HS-5 (cell line): ENCODE measurements around the gene APOC3.
"Not testable (repeated sequence)": the region's sequence is repeated elsewhere in the genome, so short reads cannot be mapped to it uniquely, and the experiment has no call there.

Source experiments
- DNase-seq: peaks from one replicate; pipeline ENCODE4 v3.0.0-alpha.2; 2012; ENCODE audit warnings: low read depth

APOC3 gene

GRCh38 chr11:116831790-116832349 lies 2.2 kb downstream of the APOC3 start:
- DNase-seq: no peak

- no peak for DNase-seq
Observed at GRCh38 chr11:116832350-116833290, 2.9 kb downstream of the APOC3 start.

- no peak for DNase-seq
Observed at GRCh38 chr11:116833491-116833815, 3.7 kb downstream of the APOC3 start.

GRCh38 chr11:116833816-116834534 lies 4.3 kb downstream of the APOC3 start:
- DNase-seq: no peak

- not testable (repeated sequence) for DNase-seq
Observed at GRCh38 chr11:116834535-116835041, 4.9 kb downstream of the APOC3 start.

GRCh38 chr11:116835042-116835772 lies 5.5 kb downstream of the APOC3 start:
- DNase-seq: no peak

GRCh38 chr11:116835791-116836631 lies 6.3 kb downstream of the APOC3 start:
- peak; percentile 62 for DNase-seq

- DNase-seq: no peak
Observed at GRCh38 chr11:116836632-116836991, 6.9 kb downstream of the APOC3 start.

- DNase-seq: no peak
Observed at GRCh38 chr11:116837231-116838091, 7.8 kb downstream of the APOC3 start, which contains the start of gene APOA1. TSS of gene APOA1 (minus strand) at chr11:116837622. CDS start at chr11:116837387, 235 bp downstream.

GRCh38 chr11:116838321-116839084 lies 8.8 kb downstream of the APOC3 start:
- DNase-seq: no peak

GRCh38 chr11:116840224-116840745 lies 10.6 kb downstream of the APOC3 start:
- no peak for DNase-seq

- no peak for DNase-seq
Observed at GRCh38 chr11:116840746-116841296, 11.1 kb downstream of the APOC3 start.

GRCh38 chr11:116842117-116842516 lies 12.4 kb downstream of the APOC3 start:
- no peak for DNase-seq

GRCh38 chr11:116842909-116843308 lies 13.2 kb downstream of the APOC3 start:
- no peak for DNase-seq

GRCh38 chr11:116843661-116844060 lies 14.0 kb downstream of the APOC3 start:
- DNase-seq: no peak

- no peak for DNase-seq
Observed at GRCh38 chr11:116844722-116845121, 15.0 kb downstream of the APOC3 start.

- DNase-seq: no peak
Observed at GRCh38 chr11:116847612-116848011, 17.9 kb downstream of the APOC3 start.

GRCh38 chr11:116849060-116849459 lies 19.4 kb downstream of the APOC3 start:
- no peak for DNase-seq

GRCh38 chr11:116849486-116849885 lies 19.8 kb downstream of the APOC3 start:
- DNase-seq: no peak
